Measurements from ENCODE around the gene GATA2.

The GATA2 gene

GRCh38 chr3:128456776-128457715 is 36.0 kb downstream of the GATA2 start:
- Histone ChIP-seq H3K9me3 (replicated peaks in 1 of 2; ENCODE audit: control insufficient read depth in 2 of 2, insufficient read depth in 1 of 2, low read depth in 1 of 2, low read length in 2 of 2) (peaks cover 0 to 2% of the 10 kb centered on the region in 2 donors), H3K23ac (ENCODE audit: low read depth, low read length, poor library complexity) (peak overlapping the region; percentile 66), H2AK5ac (ENCODE audit: low read depth, low read length) (peak overlapping the region; percentile 93), H3K14ac (ENCODE audit: low read length) (peak overlapping the region; percentile 5), H3K27ac (replicated peaks; ENCODE audit: low read length) (no peak overlapping the region), H4K91ac (ENCODE audit: low read depth, low read length, poor library complexity) (no peak overlapping the region), H3K9ac (ENCODE audit: low read depth, low read length, poor library complexity) (peak overlapping the region; percentile 55), H3K4ac (ENCODE audit: low read length) (no peak overlapping the region), H2BK15ac (ENCODE audit: low read length) (peak overlapping the region; percentile 90), H2BK5ac (ENCODE audit: low read length) (peak overlapping the region; percentile 83), H2BK120ac (ENCODE audit: low read depth, low read length) (peak overlapping the region; percentile 64), H2BK12ac (ENCODE audit: low read length) (peak overlapping the region; percentile 32), H3K4me3 (ENCODE audit: low read length in 2 of 2) (no peak overlapping the region), H3K27me3 (ENCODE audit: control insufficient read depth in 3 of 3, insufficient read depth in 3 of 3, low read depth in 1 of 3, low read length in 3 of 3) (peaks cover 0 to 86% (median 0%) of the 10 kb centered on the region in 3 experiments), H4K8ac (ENCODE audit: low read depth, low read length) (no peak overlapping the region), H2AFZ (ENCODE audit: low read length) (no peak overlapping the region), H3K36me3 (replicated peaks in 1 of 2; ENCODE audit: control insufficient read depth in 2 of 2, insufficient read depth in 2 of 2, low read length in 2 of 2) (no peaks in the 10 kb centered on the region), H3K79me1 (ENCODE audit: low read depth, low read length) (no peaks in the 10 kb centered on the region), H3K4me1 (ENCODE audit: control insufficient read depth in 2 of 2, insufficient read depth in 1 of 2, low read depth in 1 of 2, low read length in 2 of 2) (peaks cover 0 to 7% of the 10 kb centered on the region in 2 donors), H3K18ac (ENCODE audit: low read length) (peak overlapping the region; percentile 91), H3K4me2 (ENCODE audit: insufficient read depth, low read length, poor library complexity, severe bottlenecking) (no peak overlapping the region)
- no peak for DNase-seq (ENCODE audit: low spot score)
- no CpG with 5 or more reads among the region's 27 CpGs for WGBS, 2 donors (ENCODE audit: extremely low coverage in 2 of 2, insufficient read length in 2 of 2, insufficient replicate concordance in 1 of 2)

GRCh38 chr3:128455786-128456748 is 36.9 kb downstream of the GATA2 start:
- Histone ChIP-seq H3K4me1 (ENCODE audit: control insufficient read depth in 2 of 2, insufficient read depth in 1 of 2, low read depth in 1 of 2, low read length in 2 of 2) (peaks cover 0 to 7% of the 10 kb centered on the region in 2 donors), H3K4me2 (ENCODE audit: insufficient read depth, low read length, poor library complexity, severe bottlenecking) (no peak overlapping the region), H2BK5ac (ENCODE audit: low read length) (no peak overlapping the region), H2AFZ (ENCODE audit: low read length) (no peak overlapping the region), H3K79me1 (ENCODE audit: low read depth, low read length) (no peaks in the 10 kb centered on the region), H4K8ac (ENCODE audit: low read depth, low read length) (no peak overlapping the region), H3K9me3 (replicated peaks in 1 of 2; ENCODE audit: control insufficient read depth in 2 of 2, insufficient read depth in 1 of 2, low read depth in 1 of 2, low read length in 2 of 2) (peaks cover 0 to 2% of the 10 kb centered on the region in 2 donors), H3K27me3 (ENCODE audit: control insufficient read depth in 3 of 3, insufficient read depth in 3 of 3, low read depth in 1 of 3, low read length in 3 of 3) (peaks cover 0 to 88% (median 0%) of the 10 kb centered on the region in 3 experiments), H3K4ac (ENCODE audit: low read length) (peak overlapping the region; percentile 3), H3K9ac (ENCODE audit: low read depth, low read length, poor library complexity) (peak overlapping the region; percentile 66), H3K18ac (ENCODE audit: low read length) (peak overlapping the region; percentile 88), H2BK120ac (ENCODE audit: low read depth, low read length) (peak overlapping the region; percentile 74), H2BK12ac (ENCODE audit: low read length) (peak overlapping the region; percentile 73), H3K4me3 (ENCODE audit: low read length in 2 of 2) (no peak overlapping the region), H3K36me3 (replicated peaks in 1 of 2; ENCODE audit: control insufficient read depth in 2 of 2, insufficient read depth in 2 of 2, low read length in 2 of 2) (no peaks in the 10 kb centered on the region), H3K27ac (replicated peaks; ENCODE audit: low read length) (no peak overlapping the region), H3K14ac (ENCODE audit: low read length) (peak overlapping the region; percentile 5), H3K23ac (ENCODE audit: low read depth, low read length, poor library complexity) (no peak overlapping the region), H4K91ac (ENCODE audit: low read depth, low read length, poor library complexity) (no peak overlapping the region), H2AK5ac (ENCODE audit: low read depth, low read length) (peak overlapping the region; percentile 93), H2BK15ac (ENCODE audit: low read length) (peak overlapping the region; percentile 90)
- WGBS, 2 donors (ENCODE audit: extremely low coverage in 2 of 2, insufficient read length in 2 of 2, insufficient replicate concordance in 1 of 2): no CpG with 5 or more reads among the region's 16 CpGs
- no peak for DNase-seq (ENCODE audit: low spot score)

GRCh38 chr3:128455116-128455515 is 37.9 kb downstream of the GATA2 start:
- no CpG with 5 or more reads among the region's 5 CpGs for WGBS, 2 donors (ENCODE audit: extremely low coverage in 2 of 2, insufficient read length in 2 of 2, insufficient replicate concordance in 1 of 2)
- no peak for DNase-seq (ENCODE audit: low spot score)
- H2AFZ ChIP-seq (ENCODE audit: low read length): no peak overlapping the region
- no peak overlapping the region for H3K14ac ChIP-seq (ENCODE audit: low read length)
- H2AK5ac ChIP-seq (ENCODE audit: low read depth, low read length): no peak overlapping the region
- no peak overlapping the region for H2BK15ac ChIP-seq (ENCODE audit: low read length)
- no peak overlapping the region for H2BK5ac ChIP-seq (ENCODE audit: low read length)
- no peak overlapping the region for H3K4me3 ChIP-seq (ENCODE audit: low read length in 2 of 2)
- H2BK12ac ChIP-seq (ENCODE audit: low read length): no peak overlapping the region
- peaks cover 0 to 92% (median 0%) of the 10 kb centered on the region in 3 experiments for H3K27me3 ChIP-seq (ENCODE audit: control insufficient read depth in 3 of 3, insufficient read depth in 3 of 3, low read depth in 1 of 3, low read length in 3 of 3)
- H3K9ac ChIP-seq (ENCODE audit: low read depth, low read length, poor library complexity): no peak overlapping the region
- no peaks in the 10 kb centered on the region for H3K36me3 ChIP-seq (replicated peaks in 1 of 2; ENCODE audit: control insufficient read depth in 2 of 2, insufficient read depth in 2 of 2, low read length in 2 of 2)
- H3K4me1 ChIP-seq (ENCODE audit: control insufficient read depth in 2 of 2, insufficient read depth in 1 of 2, low read depth in 1 of 2, low read length in 2 of 2): peaks cover 0 to 7% of the 10 kb centered on the region in 2 donors
- peaks cover 0 to 2% of the 10 kb centered on the region in 2 donors for H3K9me3 ChIP-seq (replicated peaks in 1 of 2; ENCODE audit: control insufficient read depth in 2 of 2, insufficient read depth in 1 of 2, low read depth in 1 of 2, low read length in 2 of 2)
- H3K4ac ChIP-seq (ENCODE audit: low read length): no peak overlapping the region
- no peak overlapping the region for H3K27ac ChIP-seq (replicated peaks; ENCODE audit: low read length)
- H3K4me2 ChIP-seq (ENCODE audit: insufficient read depth, low read length, poor library complexity, severe bottlenecking): no peak overlapping the region
- no peak overlapping the region for H3K23ac ChIP-seq (ENCODE audit: low read depth, low read length, poor library complexity)
- H3K79me1 ChIP-seq (ENCODE audit: low read depth, low read length): no peaks in the 10 kb centered on the region
- no peak overlapping the region for H4K8ac ChIP-seq (ENCODE audit: low read depth, low read length)
- H3K18ac ChIP-seq (ENCODE audit: low read length): no peak overlapping the region
- no peak overlapping the region for H4K91ac ChIP-seq (ENCODE audit: low read depth, low read length, poor library complexity)
- H2BK120ac ChIP-seq (ENCODE audit: low read depth, low read length): no peak overlapping the region
